ENCODE measurements around the gene SETBP1.
A peak's percentile ranks its signal among the peaks of the same experiment; 100 is the strongest.

The SETBP1 gene

GRCh38 chr18:44883671-44884070 is 203.0 kb downstream of the SETBP1 start:
- no peak for DNase-seq

- DNase-seq = no peak
Observed at GRCh38 chr18:44884431-44884830, 203.7 kb downstream of the SETBP1 start.

GRCh38 chr18:44885507-44885906 is 204.8 kb downstream of the SETBP1 start:
- DNase-seq = no peak

- DNase-seq = no peak
Observed at GRCh38 chr18:44887227-44887631, 206.5 kb downstream of the SETBP1 start.

- DNase-seq = no peak
Observed at GRCh38 chr18:44889111-44889510, 208.4 kb downstream of the SETBP1 start.

- no peak for DNase-seq
Observed at GRCh38 chr18:44893045-44893706, 212.5 kb downstream of the SETBP1 start.

GRCh38 chr18:44893966-44894365 is 213.3 kb downstream of the SETBP1 start:
- no peak for DNase-seq

- peak; percentile 23 for DNase-seq
Observed at GRCh38 chr18:44895176-44895798, 214.6 kb downstream of the SETBP1 start.

- DNase-seq = no peak
Observed at GRCh38 chr18:44896846-44897245, 216.2 kb downstream of the SETBP1 start.

- no peak for DNase-seq
Observed at GRCh38 chr18:44897411-44897810, 216.7 kb downstream of the SETBP1 start.

- no peak for DNase-seq
Observed at GRCh38 chr18:44897816-44898215, 217.1 kb downstream of the SETBP1 start.

- no peak for DNase-seq
Observed at GRCh38 chr18:44898498-44898897, 217.8 kb downstream of the SETBP1 start.

- DNase-seq = no peak
Observed at GRCh38 chr18:44899832-44900231, 219.1 kb downstream of the SETBP1 start.

GRCh38 chr18:44900627-44901026 is 219.9 kb downstream of the SETBP1 start:
- no peak for DNase-seq

- no peak for DNase-seq
Observed at GRCh38 chr18:44901283-44901682, 220.6 kb downstream of the SETBP1 start.

- DNase-seq = no peak
Observed at GRCh38 chr18:44903327-44903726, 222.6 kb downstream of the SETBP1 start.

- no peak for DNase-seq
Observed at GRCh38 chr18:44904768-44905167, 224.1 kb downstream of the SETBP1 start.

- no peak for DNase-seq
Observed at GRCh38 chr18:44909191-44909719, 228.6 kb downstream of the SETBP1 start.

- no peak for DNase-seq
Observed at GRCh38 chr18:44911260-44911659, 230.6 kb downstream of the SETBP1 start.

- no peak for DNase-seq
Observed at GRCh38 chr18:44911773-44912172, 231.1 kb downstream of the SETBP1 start.

- no peak for DNase-seq
Observed at GRCh38 chr18:44912740-44913478, 232.2 kb downstream of the SETBP1 start.

GRCh38 chr18:44914028-44914427 is 233.3 kb downstream of the SETBP1 start:
- DNase-seq = no peak

GRCh38 chr18:44915213-44915612 is 234.5 kb downstream of the SETBP1 start:
- DNase-seq = no peak

- no peak for DNase-seq
Observed at GRCh38 chr18:44915661-44916060, 235.0 kb downstream of the SETBP1 start.

Data from GF-D8 (cell line).